GM20000 (cell line): Measurements from ENCODE around the gene CCT6A.
"Not testable (repeated sequence)": the region's sequence is repeated elsewhere in the genome, so short reads cannot be mapped to it uniquely, and the experiment has no call there.

Experiments
- DNase-seq: peaks from one replicate; pipeline ENCODE4 v3.0.0; 2012; ENCODE audit warnings: low spot score
- CTCF ChIP-seq: IDR thresholded peaks from 2 replicates; pipeline ENCODE4 v1.5.1; 2012; ENCODE audit warnings: mild to moderate bottlenecking, control low read depth; ENCODE audit errors: extremely low read depth, missing control alignments

Gene CCT6A

GRCh38 chr7:56081626-56082340 lies 30.2 kb downstream of the CCT6A start:
- no peak for TF ChIP-seq CTCF
- DNase-seq = no peak

- TF ChIP-seq CTCF = no peak
- no peak for DNase-seq
Measured at GRCh38 chr7:56083150-56083785, 31.7 kb downstream of the CCT6A start.

- TF ChIP-seq CTCF = no peak
Measured at GRCh38 chr7:56086761-56087160, 35.2 kb downstream of the CCT6A start.

GRCh38 chr7:56087445-56087844 lies 35.9 kb downstream of the CCT6A start:
- no peak for DNase-seq
- no peak for TF ChIP-seq CTCF

More at GRCh38 chr7:56086761-56087160, 35.2 kb downstream of the CCT6A start:
- no peak for DNase-seq

GRCh38 chr7:56091591-56091990 lies 40.0 kb downstream of the CCT6A start:
- no peak for TF ChIP-seq CTCF
- DNase-seq = no peak

GRCh38 chr7:56092388-56092787 lies 40.8 kb downstream of the CCT6A start:
- not testable (repeated sequence) for DNase-seq

- no peak for DNase-seq
- TF ChIP-seq CTCF = no peak
Measured at GRCh38 chr7:56092789-56093531, 41.4 kb downstream of the CCT6A start, which contains the start of gene PHKG1. Gene PHKG1 (minus strand): TSS chr7:56092952. CDS start chr7:56088941, 4,011 bp downstream.
